ENCODE measurements around the gene NIFK. TPM values are rescaled to one million over a fixed set of nuclear protein-coding genes. Genes with fewer than 3 reads are reported as not detected.

Gene NIFK
- total and polyA plus RNA-seq, 2 of the 4 experiments (the other 2 are of a cell fraction): 19.5 to 24.3 TPM

GRCh38 chr2:121721926-121722325 lies 14.7 kb downstream of the NIFK start:
- H4K5ac ChIP-seq (ENCODE audit: low read depth, low read length): no peak overlapping the region
- H3K18ac ChIP-seq (ENCODE audit: low read depth, low read length): peak overlapping the region; percentile 21; the same call in 1 of the 2 replicates
- H3K4ac ChIP-seq (ENCODE audit: low read depth, low read length): no peak overlapping the region
- H3K9me1 ChIP-seq (ENCODE audit: insufficient read depth, low read length): peaks cover 13% of the 10 kb centered on the region
- peak overlapping the region; percentile 70; the same call in 1 of the 2 replicates for H3K4me2 ChIP-seq (ENCODE audit: low read depth, low read length)
- no peak overlapping the region for H2BK15ac ChIP-seq (ENCODE audit: low read depth, low read length)
- H3K9ac ChIP-seq (ENCODE audit: low read depth, low read length): no peak overlapping the region; the same call in 1 of the 2 replicates
- H2AK5ac ChIP-seq (ENCODE audit: low read depth, low read length): no peak overlapping the region
- no peak overlapping the region for H2AK9ac ChIP-seq (replicated peaks; ENCODE audit: low read depth, low read length, poor library complexity)
- no peak overlapping the region for H3K14ac ChIP-seq (replicated peaks; ENCODE audit: low read depth, low read length)
- no peaks in the 10 kb centered on the region for H4K20me1 ChIP-seq (ENCODE audit: insufficient read depth, low read length)
- dilution Hi-C loops (cut with HindIII; ENCODE audit: low sequenced_read_pairs, unreplicated experiment) (no loop called here), intact Hi-C loops (cut with micrococcal nuclease) (no loop called here), in situ Hi-C loops (cut with MboI; ENCODE audit: low sequenced_read_pairs) (loop anchor here (10.0 kb wide), 2 partner anchors 187 to 327 kb away; partner anchors contain the start of gene RNU4ATAC)
- no peak overlapping the region for H3K4me3 ChIP-seq (ENCODE audit: insufficient read depth, low read depth, low read length)
- no peaks in the 10 kb centered on the region for H3K9me3 ChIP-seq (ENCODE audit: control insufficient read depth, insufficient read depth, low read length)
- no peak overlapping the region for H3K23ac ChIP-seq (ENCODE audit: low read depth, low read length)
- no CpG with 5 or more reads among the region's 8 CpGs for WGBS, 2 experiments (ENCODE audit: extremely low coverage in 2 of 2, insufficient read length in 1 of 2)
- no peak overlapping the region for H4K91ac ChIP-seq (ENCODE audit: insufficient read depth, low read depth, low read length)
- H2AFZ ChIP-seq (replicated peaks; ENCODE audit: low read length, poor library complexity): no peak overlapping the region
- H3K4me1 ChIP-seq (ENCODE audit: control insufficient read depth, insufficient read depth, low read length): peaks cover 6% of the 10 kb centered on the region; the same call in 1 of the 2 replicates
- peak overlapping the region; percentile 74 for H2BK5ac ChIP-seq (ENCODE audit: low read depth, low read length, poor library complexity, severe bottlenecking)
- no peak overlapping the region for H3K56ac ChIP-seq (ENCODE audit: extremely low read depth, insufficient read depth, low read length)
- ChIA-PET CTCF (no interaction called here), POLR2A (ENCODE audit: unreplicated experiment) (no interaction called here)
- H4K8ac ChIP-seq (ENCODE audit: low read depth in 2 of 2, low read length in 2 of 2): no peak overlapping the region
- BruUV-seq (replicated peaks): no TSS peak
- H2BK20ac ChIP-seq (ENCODE audit: low read depth, low read length): no peak overlapping the region
- DNase-seq (peak; percentile 92), ATAC-seq (ENCODE audit: low read depth) (peak; percentile 61)
- H3K36me3 ChIP-seq (ENCODE audit: control insufficient read depth, insufficient read depth, low read length): no peaks in the 10 kb centered on the region; the same call in 1 of the 2 replicates
- H3K79me1 ChIP-seq (ENCODE audit: low read depth in 1 of 2, low read length in 2 of 2): 0 out of 4 replicates have a peak, but pooled peaks cover 0 to 15% of the 10 kb centered on the region in 2 experiments
- TF ChIP-seq FOS (IDR thresholded peaks at IDR 0.05; ENCODE audit: low read depth, low read length) (peak; percentile 79), MAFK (IDR thresholded peaks at IDR 0.05; ENCODE audit: low read depth, low read length) (no peak), POLR2A (IDR thresholded peaks at IDR 0.05; ENCODE audit: low read depth, low read length) (no peak), NFE2L2 (IDR thresholded peaks at IDR 0.05; ENCODE audit: low read depth, low read length) (no peak), MXI1 (IDR thresholded peaks at IDR 0.05; ENCODE audit: borderline replicate concordance, low read depth, low read length) (no peak), RCOR1 (IDR thresholded peaks at IDR 0.05; ENCODE audit: insufficient replicate concordance, low read length) (no peak), RFX5 (IDR thresholded peaks at IDR 0.05; ENCODE audit: low read depth, low read length) (no peak), SMC3 (IDR thresholded peaks at IDR 0.05; ENCODE audit: low read depth, low read length) (no peak), MAZ (IDR thresholded peaks at IDR 0.05; ENCODE audit: borderline replicate concordance, low read depth, low read length) (no peak), CTCF (conservative IDR thresholded peaks at IDR 0.05; ENCODE audit: low read depth, low read length) (no peak), CHD1 (IDR thresholded peaks at IDR 0.05; ENCODE audit: low read depth, low read length) (no peak), RAD21 (IDR thresholded peaks at IDR 0.05; ENCODE audit: low read length) (no peak), BHLHE40 (IDR thresholded peaks at IDR 0.05; ENCODE audit: low read depth, low read length) (peak; percentile 29; the same call in 1 of the 2 replicates), CEBPB (IDR thresholded peaks at IDR 0.05; ENCODE audit: low read depth, low read length) (peak; percentile 88)
- TF ChIP-seq, protein P1, sequence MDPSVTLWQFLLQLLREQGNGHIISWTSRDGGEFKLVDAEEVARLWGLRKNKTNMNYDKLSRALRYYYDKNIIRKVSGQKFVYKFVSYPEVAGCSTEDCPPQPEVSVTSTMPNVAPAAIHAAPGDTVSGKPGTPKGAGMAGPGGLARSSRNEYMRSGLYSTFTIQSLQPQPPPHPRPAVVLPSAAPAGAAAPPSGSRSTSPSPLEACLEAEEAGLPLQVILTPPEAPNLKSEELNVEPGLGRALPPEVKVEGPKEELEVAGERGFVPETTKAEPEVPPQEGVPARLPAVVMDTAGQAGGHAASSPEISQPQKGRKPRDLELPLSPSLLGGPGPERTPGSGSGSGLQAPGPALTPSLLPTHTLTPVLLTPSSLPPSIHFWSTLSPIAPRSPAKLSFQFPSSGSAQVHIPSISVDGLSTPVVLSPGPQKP (IDR thresholded peaks at IDR 0.05; ENCODE audit: borderline replicate concordance, low read depth, low read length): no peak
- TF ChIP-seq, protein P2, sequence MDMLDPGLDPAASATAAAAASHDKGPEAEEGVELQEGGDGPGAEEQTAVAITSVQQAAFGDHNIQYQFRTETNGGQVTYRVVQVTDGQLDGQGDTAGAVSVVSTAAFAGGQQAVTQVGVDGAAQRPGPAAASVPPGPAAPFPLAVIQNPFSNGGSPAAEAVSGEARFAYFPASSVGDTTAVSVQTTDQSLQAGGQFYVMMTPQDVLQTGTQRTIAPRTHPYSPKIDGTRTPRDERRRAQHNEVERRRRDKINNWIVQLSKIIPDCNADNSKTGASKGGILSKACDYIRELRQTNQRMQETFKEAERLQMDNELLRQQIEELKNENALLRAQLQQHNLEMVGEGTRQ (IDR thresholded peaks at IDR 0.05; ENCODE audit: low read depth, low read length): no peak
- no peaks in the 10 kb centered on the region for H3K27me3 ChIP-seq (ENCODE audit: control insufficient read depth, insufficient read depth, low read length)
- H3K27ac ChIP-seq (ENCODE audit: insufficient read depth, low read length): peak overlapping the region; percentile 20; the same call in 1 of the 2 replicates
- no peak overlapping the region for H2BK120ac ChIP-seq (ENCODE audit: low read depth, low read length)
